ENCODE measurements around the gene MUSTN1.

DNA sequence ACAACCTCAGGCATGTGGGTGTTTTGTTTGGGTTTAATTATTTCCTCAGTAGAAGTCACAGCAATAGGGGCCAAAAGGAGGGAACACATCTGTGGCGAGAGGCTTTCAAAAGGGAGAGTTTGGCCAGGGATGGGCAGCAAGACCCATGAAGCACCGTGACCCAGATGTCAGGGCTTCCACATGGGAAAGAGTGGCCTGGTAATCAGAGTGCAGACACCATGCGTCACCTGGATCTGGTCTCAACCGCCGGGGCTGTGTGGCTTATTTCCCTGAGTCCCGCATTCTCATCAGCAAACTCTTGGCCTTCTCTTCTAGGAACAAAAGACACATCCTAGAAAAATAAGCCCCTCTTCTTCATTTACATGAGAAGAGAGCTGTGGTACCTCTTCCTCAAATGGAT, 12.4 kb upstream of the MUSTN1 start:
- TF ChIP-seq CTCF (IDR thresholded peaks at IDR 0.05): no peak
- no peak for TF ChIP-seq SIN3A (IDR thresholded peaks at IDR 0.05; ENCODE audit: borderline replicate concordance, insufficient read depth, low read depth, low read length)
